NCI-H2081 treated with DMSO at 0.1 percent for 48 hours (cell line): Measurements from ENCODE around the gene CD200.

Experiments
- DNase-seq: peaks from one replicate; lab custom pipeline; 2025; lab: John Stamatoyannopoulos, UW

CD200 gene, protein sequence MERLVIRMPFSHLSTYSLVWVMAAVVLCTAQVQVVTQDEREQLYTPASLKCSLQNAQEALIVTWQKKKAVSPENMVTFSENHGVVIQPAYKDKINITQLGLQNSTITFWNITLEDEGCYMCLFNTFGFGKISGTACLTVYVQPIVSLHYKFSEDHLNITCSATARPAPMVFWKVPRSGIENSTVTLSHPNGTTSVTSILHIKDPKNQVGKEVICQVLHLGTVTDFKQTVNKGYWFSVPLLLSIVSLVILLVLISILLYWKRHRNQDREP

DNA sequence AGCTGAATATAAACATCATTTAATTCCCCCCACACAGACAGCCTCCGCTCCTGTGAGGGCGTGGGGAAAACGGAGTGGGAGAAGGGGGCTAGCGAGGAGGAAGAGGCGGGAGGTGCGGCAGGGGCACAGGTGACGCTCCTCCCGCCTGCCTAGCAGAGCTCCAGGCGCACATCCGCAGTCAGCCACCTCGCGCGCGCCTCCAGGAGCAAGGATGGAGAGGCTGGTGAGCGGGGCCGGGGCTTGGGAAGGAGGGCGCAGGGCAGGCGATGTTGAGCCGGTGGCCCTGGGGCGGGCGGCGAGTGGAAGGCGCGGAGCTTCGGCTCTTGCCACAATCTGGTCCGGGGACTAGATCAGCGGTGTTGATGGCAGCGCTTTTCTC is at the start of gene CD200:
Gene CD200, plus strand, starts transcription at position 155 of the 379 bp plus-strand sequence. Its CDS starts 57 bp downstream, at position 212.
- peak; percentile 15 for DNase-seq

DNA sequence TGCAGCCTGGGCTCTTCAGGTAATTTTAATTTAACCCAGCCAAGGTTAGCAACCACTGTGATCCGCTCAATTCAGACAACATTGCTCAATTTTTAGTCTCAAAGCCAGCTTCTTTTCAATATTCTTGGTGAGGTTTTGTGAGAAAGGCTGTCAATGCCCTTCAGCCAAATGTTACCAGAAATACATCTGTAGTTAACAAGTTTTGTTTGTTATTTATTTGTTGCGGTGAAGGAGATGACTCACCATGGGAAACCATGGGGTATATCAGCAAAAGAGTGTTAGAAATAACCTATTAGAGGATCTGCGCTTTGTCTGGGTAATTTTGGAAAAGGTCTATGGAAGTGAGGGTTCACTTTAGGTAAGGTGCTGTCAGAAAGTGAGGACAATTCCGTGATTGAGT is 43.9 kb upstream of the CD200 start:
- DNase-seq = no peak

DNA sequence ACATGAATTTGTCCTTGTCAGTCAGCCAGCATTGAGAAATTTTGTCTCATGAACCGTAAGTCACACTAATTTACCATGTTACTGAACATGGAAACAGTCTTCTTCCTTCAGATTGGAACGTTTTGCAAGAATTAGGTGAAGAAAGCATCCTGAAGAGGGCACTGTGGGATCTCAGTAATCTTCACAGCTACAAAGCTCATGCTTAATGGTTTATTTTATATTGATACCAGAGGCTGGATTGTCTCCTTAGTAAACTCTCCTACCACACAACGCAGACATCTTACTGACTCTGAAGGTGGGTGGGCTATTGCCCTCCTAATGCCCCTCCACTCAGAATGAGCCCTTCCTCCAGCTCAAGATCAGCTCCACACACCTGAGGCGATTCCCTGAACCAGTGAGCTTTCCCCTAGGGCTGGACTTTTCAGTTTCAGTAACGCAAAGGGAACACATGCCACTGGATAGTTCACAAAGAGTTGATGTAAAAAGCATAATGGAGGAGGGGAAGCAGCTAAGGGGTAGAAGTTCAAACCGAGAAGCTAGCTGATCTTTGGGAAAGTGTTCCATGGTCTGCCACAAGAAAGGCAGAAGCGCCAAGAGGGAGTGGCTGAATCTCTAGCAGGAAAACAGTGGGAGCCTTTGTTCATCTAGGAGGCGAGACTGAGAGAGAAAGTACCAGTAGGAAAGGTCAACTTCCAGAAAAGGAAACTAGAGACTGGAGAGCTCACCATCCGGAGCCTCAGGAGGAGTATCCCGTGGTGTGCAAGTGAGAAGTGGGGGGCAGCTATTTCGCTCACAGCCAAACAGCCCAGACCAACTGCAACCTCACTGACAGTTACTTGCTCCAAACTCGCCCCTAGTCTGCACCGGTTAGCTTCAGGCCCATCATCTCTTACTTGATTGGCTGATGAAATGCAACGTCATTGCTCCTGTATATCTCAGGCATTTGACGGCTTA is 39.3 kb upstream of the CD200 start, which contains the start of gene SLC9C1:
Gene SLC9C1, minus strand, starts transcription at position 849 of the 954 bp plus-strand sequence. CDS start 7,425 bp downstream, outside the sequence.
- DNase-seq = no peak

DNA sequence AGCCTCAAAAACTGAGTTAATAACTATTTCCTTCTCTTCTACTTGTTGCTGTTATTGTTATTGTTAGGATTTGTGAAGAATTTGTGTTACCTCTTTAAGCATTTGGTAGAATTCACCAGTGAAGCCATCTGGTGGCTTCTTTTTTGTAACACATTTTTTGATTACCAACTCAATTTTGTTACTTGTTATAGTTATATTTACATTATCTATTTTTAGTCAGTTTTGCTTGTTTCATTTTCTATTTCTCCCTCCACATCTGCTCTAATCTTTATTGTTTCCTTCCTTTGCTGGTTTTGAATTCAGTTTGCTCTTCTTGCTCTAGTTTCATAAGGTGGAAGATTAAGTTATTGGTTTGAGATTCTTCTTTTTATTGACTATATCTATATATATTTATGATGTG is 35.2 kb upstream of the CD200 start:
- no peak for DNase-seq

DNA sequence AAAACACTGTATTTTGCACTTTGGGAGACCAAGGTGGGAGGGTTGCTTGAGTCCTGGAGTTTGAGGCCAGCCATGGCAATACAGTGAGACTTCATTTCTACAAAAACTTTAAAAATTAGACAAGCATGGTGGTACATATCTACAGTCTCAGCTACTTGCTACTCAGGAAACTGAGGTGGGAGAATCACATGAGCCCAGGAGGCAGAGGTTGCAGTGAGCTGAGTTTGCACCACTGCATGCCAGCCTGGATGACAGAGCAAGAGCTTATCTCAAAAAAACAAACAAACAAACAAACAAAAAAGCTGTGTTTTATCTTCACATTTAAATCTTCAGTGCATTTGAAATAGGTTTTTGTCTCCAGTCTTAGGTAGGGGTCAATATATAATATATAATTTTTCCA is 34.2 kb upstream of the CD200 start:
- DNase-seq = no peak

DNA sequence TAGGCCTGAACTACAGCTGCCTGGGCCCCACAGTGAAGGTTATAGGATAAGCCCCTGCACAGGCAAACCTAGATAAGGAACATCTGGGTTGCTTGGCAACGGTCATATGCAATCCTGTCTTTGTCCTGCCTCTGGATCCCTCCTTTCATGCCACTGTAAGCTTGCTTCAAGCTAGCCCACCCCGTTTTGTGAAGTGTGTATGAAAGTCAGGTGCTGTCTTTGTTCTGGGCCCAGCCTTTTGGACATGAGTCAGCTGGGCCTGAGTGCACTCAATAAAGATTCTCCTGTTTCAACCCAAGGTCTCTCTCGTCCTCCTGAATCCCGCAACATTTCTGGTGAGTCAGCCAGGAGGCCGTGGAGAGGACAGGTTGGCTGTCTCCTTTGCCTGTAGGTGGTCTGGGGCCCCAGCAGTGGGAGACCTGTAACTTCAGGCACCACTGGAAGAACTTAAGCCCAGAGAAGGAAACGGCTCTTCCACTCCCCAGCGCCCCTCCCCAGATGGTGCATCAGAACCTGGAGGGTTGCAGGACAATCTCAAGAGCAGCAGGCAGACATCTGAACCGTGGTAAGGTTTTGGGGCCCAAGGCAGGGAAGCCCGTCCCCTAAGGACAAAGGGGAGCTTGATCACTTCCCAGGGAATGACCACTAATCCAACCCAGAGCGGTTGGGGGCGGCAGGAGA is 30.7 kb upstream of the CD200 start:
- DNase-seq = no peak

DNA sequence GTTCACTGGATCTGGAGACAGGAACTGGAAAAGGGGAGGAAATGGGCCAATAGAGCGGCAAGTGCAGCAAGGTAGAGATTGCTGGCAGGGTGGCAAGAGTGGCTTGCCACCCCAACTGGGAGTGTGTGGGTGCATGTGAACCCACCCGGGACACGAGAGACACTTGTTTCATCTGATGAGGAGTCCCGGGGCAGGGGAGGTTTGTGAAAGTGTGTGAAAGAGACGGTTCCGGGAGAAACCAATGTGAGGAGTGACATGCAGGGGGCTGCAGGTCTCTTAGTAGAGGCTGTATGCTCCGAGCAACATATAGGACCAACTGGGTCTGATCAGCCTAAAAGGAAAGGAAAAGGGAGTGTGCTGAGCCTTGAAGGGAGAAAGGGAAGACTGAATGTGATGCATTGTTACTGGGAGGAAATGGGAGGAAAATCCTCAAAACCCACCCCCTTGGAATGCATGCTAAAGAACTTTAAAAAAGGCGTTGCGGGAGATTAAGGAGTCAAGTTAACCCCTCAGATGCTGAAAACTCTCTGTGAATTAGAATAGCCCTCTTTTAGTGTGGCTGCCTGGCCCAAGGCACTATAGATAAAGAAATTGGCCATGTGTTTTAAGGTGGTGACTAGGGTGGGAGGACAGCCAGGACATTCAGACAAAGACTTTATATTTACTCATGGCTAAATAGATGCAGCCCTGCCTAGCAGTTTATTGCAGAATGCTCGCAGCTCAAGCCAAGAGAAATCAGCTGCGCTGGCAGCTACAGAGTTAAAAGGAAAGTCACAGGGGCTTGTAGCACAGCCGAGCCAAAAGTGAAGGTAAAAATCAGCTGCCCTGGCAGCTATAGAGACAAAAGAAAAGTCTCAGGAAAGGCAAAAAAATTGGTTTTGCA is 29.8 kb upstream of the CD200 start:
- DNase-seq = no peak

DNA sequence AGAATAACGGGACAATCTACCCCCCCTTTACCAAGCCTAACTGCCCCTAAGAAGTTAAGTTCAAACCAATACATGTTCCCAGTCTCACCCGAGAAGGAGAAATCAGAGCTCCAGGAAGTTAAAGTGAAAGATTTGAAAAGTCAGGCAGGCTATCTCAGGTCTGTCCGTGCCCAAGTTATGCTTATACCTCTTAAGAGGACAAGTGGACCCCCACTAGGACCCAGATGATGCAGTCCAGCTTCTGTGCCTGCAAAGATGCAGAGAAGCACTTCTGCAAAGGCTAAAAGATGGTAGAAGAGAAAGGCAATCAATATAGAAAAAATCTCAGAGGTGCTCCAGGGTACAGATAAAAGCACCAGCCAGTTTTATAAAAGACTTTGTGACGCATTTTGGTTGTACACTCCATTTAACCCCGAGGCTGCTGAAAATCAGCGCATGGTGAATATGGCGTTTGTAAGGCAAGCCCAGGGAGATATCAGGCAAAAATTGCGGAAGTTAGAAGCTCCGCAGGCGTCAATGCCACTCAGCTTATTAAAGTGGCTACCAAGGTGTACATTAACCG is 29.1 kb upstream of the CD200 start:
- DNase-seq = no peak

DNA sequence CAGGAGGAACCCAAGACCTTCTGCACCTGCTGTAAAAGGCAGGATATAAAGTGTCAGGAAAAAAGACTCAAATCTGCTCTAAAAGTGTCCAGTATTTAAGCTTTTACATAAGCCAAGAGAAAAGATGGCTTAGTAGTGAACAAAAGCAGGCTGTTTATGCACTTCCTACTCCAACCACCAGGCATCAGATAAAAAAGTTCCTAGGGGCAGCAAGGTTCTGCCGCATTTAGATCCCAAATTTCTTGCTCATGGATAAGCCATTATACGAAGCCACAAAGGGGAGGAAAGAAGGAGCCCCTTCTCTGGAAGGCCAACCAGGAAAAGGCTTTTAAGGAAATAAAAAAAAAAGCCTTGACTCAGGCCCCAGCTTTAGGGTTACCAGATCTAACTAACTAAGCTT is 28.3 kb upstream of the CD200 start:
- DNase-seq = no peak

DNA sequence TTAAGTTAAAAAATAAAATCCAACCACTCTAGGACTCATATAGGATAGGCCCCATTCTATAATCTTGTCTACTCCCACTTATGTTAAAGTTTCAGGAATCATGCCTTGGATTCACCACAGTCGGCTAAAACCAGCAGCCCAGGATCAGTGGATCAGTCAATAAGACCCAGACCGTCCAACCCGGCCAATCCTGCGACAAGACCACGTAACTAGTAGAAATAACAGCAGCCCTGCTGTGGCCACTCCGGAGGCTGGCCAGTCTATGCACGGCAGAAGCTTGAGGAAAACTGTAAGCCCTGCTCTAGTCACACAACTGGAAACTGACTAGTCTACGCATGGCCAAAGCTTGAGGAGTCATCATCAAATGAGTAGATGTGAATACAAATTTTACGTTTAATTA is 26.1 kb upstream of the CD200 start:
- no peak for DNase-seq

DNA sequence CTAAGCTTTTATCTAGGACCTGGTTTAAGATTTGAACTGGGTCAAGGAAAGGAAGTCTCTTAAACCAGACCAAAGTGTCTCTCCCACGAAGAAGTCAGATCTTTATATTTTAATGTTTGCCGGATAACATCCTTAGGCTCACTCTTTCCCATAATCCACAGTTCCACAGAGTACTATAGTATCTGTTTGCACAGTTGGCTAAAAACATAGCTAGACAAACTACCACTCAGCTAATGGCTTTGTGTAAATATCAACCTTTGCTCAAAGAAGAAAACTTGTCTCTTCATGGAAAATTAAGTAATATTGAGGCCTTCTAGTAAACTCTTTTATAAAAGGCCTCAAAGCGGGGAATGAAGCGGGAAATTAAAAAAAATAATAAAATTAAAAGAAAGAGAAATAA is 25.4 kb upstream of the CD200 start:
- no peak for DNase-seq

DNA sequence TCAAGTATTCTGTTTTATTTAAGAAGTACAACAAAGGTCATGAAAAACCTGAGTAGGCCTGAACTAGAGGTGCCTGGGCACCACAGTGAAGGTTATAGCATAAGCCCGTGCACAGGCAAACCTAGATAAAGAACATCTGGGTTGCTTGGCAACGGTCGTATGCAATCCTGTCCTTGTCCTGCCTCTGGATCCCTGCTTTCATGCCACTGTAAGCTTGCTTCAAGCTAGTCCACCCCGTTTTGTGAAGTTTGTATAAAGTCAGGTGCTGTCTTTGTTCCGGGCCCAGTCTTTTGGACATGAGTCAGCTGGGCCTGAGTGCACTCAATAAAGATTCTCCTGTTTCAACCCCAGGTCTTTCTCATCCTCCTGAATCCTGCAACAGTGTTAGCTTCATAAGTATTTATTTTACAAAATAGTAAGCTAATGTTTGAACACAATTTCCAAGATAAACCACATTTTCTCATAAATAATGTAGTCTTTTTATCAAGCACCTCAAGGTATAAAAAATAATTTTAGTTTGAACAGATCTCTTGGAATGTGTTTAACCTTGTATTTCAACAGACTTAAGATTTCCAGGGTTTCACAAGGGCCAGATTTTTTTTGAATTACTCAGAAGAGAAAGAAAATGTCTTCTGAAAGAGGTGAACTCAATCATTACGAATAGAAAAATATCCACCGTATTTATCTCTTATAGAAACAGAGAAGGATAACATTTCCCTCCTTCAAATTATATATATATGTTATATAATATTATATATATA is 24.6 kb upstream of the CD200 start:
- no peak for DNase-seq

DNA sequence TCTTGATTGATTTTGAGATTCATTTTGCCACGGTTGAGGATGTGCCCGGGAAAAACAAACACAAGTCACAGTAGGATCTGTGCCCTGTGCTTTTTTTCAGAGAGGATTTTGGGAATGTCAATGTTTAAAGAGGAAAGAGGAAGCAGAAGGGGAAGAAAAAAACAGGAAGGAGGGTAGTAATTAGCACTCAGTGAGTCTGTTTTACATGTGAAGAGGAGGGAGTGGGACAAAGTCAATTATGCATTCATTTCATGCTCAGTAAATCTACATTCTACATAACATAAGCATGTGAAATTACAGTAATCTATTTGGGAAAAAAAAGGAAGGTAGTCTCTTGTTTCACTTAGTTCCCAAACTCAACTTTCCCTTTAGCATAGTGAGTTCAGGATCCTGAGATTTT is 18.3 kb upstream of the CD200 start:
- DNase-seq = no peak

DNA sequence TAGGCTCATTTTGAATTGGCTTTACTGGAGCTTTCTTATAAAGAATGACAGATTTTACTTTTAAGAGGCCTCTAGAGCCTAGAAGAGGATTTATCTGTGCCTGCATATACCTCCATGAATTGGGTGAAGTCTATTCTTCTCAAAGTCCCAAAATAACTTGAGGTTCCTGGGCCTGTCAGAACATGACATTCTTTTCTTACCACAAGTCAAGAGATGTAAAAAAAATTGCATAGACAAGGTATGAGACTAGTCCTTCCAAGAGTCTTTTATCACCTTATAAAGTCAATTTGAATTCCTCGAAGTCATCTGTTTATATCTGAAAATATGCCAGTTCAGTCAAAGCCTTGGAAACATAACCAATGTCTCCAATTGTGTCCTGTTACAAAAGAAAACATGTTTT is 17.2 kb upstream of the CD200 start:
- DNase-seq = no peak

DNA sequence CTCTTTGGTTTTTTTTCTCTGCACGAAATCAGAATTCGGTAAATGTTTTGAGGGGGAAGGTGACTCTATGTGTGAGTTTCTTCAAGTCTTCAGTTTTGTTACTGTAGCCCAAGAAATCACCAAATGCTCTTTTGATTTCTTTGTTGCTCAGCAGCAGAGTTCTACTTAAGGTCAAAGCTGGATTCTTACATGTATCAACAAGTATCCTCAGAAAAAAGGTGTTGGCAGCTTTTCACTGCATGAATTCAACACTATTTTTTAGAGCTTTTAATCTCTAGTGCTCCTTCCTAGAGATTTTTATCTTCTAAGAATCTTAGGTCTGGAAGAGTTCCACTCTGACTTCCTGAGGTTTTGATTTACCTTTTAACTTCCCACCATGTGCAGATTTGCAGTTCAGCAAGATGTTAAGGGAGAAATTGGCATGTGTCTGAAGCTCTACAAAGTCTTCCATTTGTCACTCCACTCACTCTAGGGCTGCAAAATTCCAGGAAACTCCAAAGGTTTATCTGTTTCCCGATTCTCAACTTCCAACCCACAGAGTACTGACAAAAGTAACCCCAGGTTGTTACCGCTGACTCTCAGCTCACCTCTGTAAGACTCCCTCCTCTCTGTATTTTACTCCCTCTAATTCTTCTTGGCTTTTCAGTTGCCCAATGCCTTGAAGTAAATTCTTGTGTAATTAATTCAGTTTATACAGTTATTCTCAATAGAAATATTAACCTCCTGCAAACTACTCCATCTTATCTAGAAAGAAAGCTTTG is 13.3 kb upstream of the CD200 start:
- DNase-seq = no peak

DNA sequence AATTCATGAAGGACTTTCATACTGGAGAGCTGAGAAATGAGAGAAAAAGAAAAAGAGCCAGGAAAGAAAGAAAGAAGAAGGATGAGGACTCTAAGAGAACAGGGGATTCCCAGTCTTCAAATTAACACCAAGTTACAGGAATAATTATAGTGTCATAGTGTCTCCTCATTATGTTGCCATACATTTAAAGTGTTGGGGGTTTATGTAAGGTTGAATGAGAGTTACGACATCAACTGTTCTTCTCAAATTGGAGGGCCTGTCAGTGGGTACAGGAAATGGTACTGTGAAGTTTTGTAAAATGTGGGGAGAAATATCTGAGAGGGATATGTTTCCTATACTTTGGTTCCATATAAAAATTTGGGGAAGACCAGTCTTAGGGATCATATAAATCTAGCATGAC is 12.3 kb upstream of the CD200 start:
- no peak for DNase-seq

DNA sequence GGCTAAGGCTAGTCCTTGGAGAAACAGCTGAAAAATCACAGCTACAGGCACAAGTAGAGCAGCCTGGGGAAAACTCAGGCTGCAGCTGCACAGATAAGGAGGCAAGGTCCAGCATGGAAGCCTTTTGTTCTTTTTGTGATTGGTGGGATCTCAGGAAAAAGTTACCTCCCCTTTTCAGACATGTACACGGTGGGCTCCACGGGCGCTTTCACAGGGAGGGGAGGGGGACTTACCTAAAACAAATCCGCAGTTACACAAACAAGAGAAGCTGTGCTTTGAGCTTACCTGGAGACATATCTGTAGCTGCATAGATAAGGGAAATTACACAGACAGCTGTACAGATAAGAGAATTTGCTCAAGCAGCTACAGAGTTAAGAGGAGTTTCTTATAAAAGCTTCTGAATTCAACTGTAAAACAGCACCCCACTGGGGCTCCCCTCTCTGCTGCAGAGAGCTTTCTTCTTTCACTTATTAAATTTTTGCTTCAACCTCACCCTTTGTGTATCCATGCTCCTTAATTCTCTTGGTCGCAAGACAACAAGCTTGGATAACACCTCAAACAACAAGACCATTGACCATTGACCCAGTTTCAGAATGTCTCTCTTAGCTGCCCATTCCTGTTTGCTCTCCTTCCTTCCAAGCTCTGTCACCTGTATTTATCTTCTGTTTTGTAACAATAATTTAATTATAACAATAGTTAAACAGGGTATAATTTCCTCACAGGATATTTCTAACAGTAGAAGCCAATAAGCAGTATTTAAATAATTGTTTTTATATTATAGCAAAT is 10.9 kb upstream of the CD200 start:
- DNase-seq = no peak

DNA sequence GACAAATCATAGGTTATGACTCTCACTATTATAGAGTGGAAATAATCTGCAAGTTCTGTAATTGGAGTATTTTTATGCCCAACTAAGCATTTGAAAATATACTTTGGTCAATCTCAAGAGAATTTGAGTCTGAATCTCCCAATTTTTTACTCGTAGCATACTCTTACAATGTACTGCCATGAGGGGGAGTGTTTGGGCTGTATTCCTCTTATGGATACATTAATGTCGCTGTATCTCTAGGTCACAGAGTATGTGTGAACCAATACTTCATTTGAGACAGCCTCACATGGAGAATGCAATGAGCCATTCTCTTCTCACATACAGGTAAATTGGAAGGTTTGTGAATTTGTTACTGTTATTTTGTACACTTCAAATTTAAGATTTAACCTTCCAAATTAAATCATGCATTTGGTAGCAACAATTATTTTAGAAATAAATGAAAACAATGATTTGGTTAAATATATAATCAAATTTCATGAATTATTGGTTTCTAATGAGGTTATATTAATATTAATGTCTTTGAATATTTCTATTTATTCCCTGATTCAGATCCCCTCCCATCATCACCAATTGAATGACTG is 5.5 kb upstream of the CD200 start:
- DNase-seq = peak; percentile 16

DNA sequence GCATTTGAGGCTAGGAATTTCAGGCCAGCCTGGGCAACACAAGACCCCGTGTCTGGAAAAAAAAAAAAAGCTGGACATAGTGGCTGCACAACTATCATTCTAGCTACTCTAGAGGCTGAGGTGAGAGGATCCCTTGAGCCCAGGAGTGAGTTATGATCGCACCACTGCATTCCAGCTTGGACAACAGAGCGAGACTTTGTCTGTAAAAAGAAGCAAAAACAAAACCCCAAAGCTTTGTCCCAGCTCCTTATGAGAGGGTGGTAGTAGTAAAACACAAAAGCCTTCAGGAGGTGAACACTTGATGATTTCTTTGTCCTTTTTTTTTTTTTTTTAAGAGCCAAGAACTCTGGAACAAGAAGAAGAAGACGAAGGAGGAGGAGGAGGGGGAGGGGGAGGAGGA is 1.1 kb upstream of the CD200 start:
- no peak for DNase-seq
